Measurements from ENCODE around the gene PKD1. TPM values are rescaled to one million over a fixed set of nuclear protein-coding genes. Genes with fewer than 3 reads are reported as not detected.

Gene PKD1
- total RNA-seq, 1 donor from 2014 or later = 70.0 TPM

GRCh38 chr16:2155977-2156848 lies 20.5 kb upstream of the PKD1 start:
- Mint-ChIP-seq H3K36me3 (ENCODE audit: low read depth, unreplicated experiment) (peaks cover 9% of the 10 kb centered on the region), H3K27me3 (ENCODE audit: unreplicated experiment) (peaks cover 28% of the 10 kb centered on the region), H3K4me3 (ENCODE audit: unreplicated experiment) (peak overlapping the region; percentile 98), H3K27ac (ENCODE audit: unreplicated experiment) (peak overlapping the region; percentile 92), H3K9me3 (ENCODE audit: unreplicated experiment) (no peaks in the 10 kb centered on the region), H3K4me1 (ENCODE audit: unreplicated experiment) (peaks cover 44% of the 10 kb centered on the region)
- DNase-seq (ENCODE audit: low spot score) = no peak
- no peak for TF ChIP-seq CTCF (IDR thresholded peaks at IDR 0.05; ENCODE audit: unreplicated experiment)

- peak; percentile 98 for DNase-seq (ENCODE audit: low spot score)
- H3K36me3 Mint-ChIP-seq (ENCODE audit: low read depth, unreplicated experiment) = peaks cover 9% of the 10 kb centered on the region
- H3K27ac Mint-ChIP-seq (ENCODE audit: unreplicated experiment) = peak within 1 kb of the TSS; percentile 92
- H3K4me3 Mint-ChIP-seq (ENCODE audit: unreplicated experiment) = peak within 1 kb of the TSS; percentile 98
- TF ChIP-seq CTCF (IDR thresholded peaks at IDR 0.05; ENCODE audit: unreplicated experiment) = no peak
- peaks cover 47% of the 10 kb centered on the region for H3K4me1 Mint-ChIP-seq (ENCODE audit: unreplicated experiment)
- no peaks in the 10 kb centered on the region for H3K9me3 Mint-ChIP-seq (ENCODE audit: unreplicated experiment)
- peaks cover 28% of the 10 kb centered on the region for H3K27me3 Mint-ChIP-seq (ENCODE audit: unreplicated experiment)
Measured at GRCh38 chr16:2155091-2155950, 19.6 kb upstream of the PKD1 start, which contains the start of gene TRAF7. Gene TRAF7 (plus strand): TSS chr16:2155782. CDS start chr16:2163921, 8,139 bp downstream.

GRCh38 chr16:2154533-2155090 lies 18.9 kb upstream of the PKD1 start:
- Mint-ChIP-seq H3K4me1 (ENCODE audit: unreplicated experiment) (peaks cover 50% of the 10 kb centered on the region), H3K27me3 (ENCODE audit: unreplicated experiment) (peaks cover 28% of the 10 kb centered on the region), H3K36me3 (ENCODE audit: low read depth, unreplicated experiment) (peaks cover 9% of the 10 kb centered on the region), H3K9me3 (ENCODE audit: unreplicated experiment) (no peaks in the 10 kb centered on the region), H3K4me3 (ENCODE audit: unreplicated experiment) (peak overlapping the region; percentile 93), H3K27ac (ENCODE audit: unreplicated experiment) (peak overlapping the region; percentile 89)
- TF ChIP-seq CTCF (IDR thresholded peaks at IDR 0.05; ENCODE audit: unreplicated experiment) = no peak
- no peak for DNase-seq (ENCODE audit: low spot score)

- peaks cover 36% of the 10 kb centered on the region for H3K4me1 Mint-ChIP-seq (ENCODE audit: unreplicated experiment)
- no peaks in the 10 kb centered on the region for H3K9me3 Mint-ChIP-seq (ENCODE audit: unreplicated experiment)
- peaks cover 9% of the 10 kb centered on the region for H3K36me3 Mint-ChIP-seq (ENCODE audit: low read depth, unreplicated experiment)
- TF ChIP-seq CTCF (IDR thresholded peaks at IDR 0.05; ENCODE audit: unreplicated experiment) = no peak
- peak overlapping the region; percentile 81 for H3K4me3 Mint-ChIP-seq (ENCODE audit: unreplicated experiment)
- DNase-seq (ENCODE audit: low spot score) = no peak
- H3K27me3 Mint-ChIP-seq (ENCODE audit: unreplicated experiment) = peaks cover 28% of the 10 kb centered on the region
- no peak overlapping the region for H3K27ac Mint-ChIP-seq (ENCODE audit: unreplicated experiment)
Measured at GRCh38 chr16:2152695-2153506, 17.2 kb upstream of the PKD1 start.
